ENCODE data around the gene TMEM154. TPM values are rescaled to one million over a fixed set of nuclear protein-coding genes. Genes with fewer than 3 reads are reported as not detected.

The TMEM154 gene
- total RNA-seq, 1 experiment from 2014 or later: 2.6 TPM

GRCh38 chr4:152663203-152664066 is 16.4 kb downstream of the TMEM154 start:
- intact Hi-C loops (cut with micrococcal nuclease; ENCODE audit: unreplicated experiment): no loop called here
- ChIA-PET CTCF (no interaction called here), POLR2A (ENCODE audit: low non-redundant PET) (no interaction called here)
- Histone ChIP-seq H3K9me3 (ENCODE audit: low read depth, low read length, poor library complexity, severe bottlenecking) (no peaks in the 10 kb centered on the region), H3K4me1 (ENCODE audit: insufficient read depth, low read length, poor library complexity, severe bottlenecking) (no peaks in the 10 kb centered on the region), H3K4me3 (ENCODE audit: low read depth, low read length, poor library complexity, severe bottlenecking) (no peak overlapping the region), H3K27me3 (replicated peaks; ENCODE audit: insufficient read depth, low read depth, low read length, poor library complexity) (no peaks in the 10 kb centered on the region), H3K27ac (ENCODE audit: low read depth, low read length, poor library complexity, severe bottlenecking) (no peak overlapping the region), H3K36me3 (ENCODE audit: insufficient read depth, low read length, poor library complexity, severe bottlenecking) (no peaks in the 10 kb centered on the region)
- no peak for DNase-seq (ENCODE audit: low spot score)
- TF ChIP-seq CTCF (conservative IDR thresholded peaks at IDR 0.05; ENCODE audit: low read depth, low read length) (no peak), EZH2 (IDR thresholded peaks at IDR 0.05; ENCODE audit: borderline replicate concordance, low read depth, low read length, poor library complexity, severe bottlenecking) (no peak)
- BruUV-seq (replicated peaks): no TSS peak

GRCh38 chr4:152661649-152662048 is 18.1 kb downstream of the TMEM154 start:
- Histone ChIP-seq H3K4me3 (ENCODE audit: low read depth, low read length, poor library complexity, severe bottlenecking) (no peak overlapping the region), H3K4me1 (ENCODE audit: insufficient read depth, low read length, poor library complexity, severe bottlenecking) (no peaks in the 10 kb centered on the region), H3K27me3 (replicated peaks; ENCODE audit: insufficient read depth, low read depth, low read length, poor library complexity) (no peaks in the 10 kb centered on the region), H3K9me3 (ENCODE audit: low read depth, low read length, poor library complexity, severe bottlenecking) (peaks cover 11% of the 10 kb centered on the region), H3K27ac (ENCODE audit: low read depth, low read length, poor library complexity, severe bottlenecking) (no peak overlapping the region), H3K36me3 (ENCODE audit: insufficient read depth, low read length, poor library complexity, severe bottlenecking) (no peaks in the 10 kb centered on the region)
- no TSS peak for BruUV-seq (replicated peaks)
- TF ChIP-seq EZH2 (IDR thresholded peaks at IDR 0.05; ENCODE audit: borderline replicate concordance, low read depth, low read length, poor library complexity, severe bottlenecking) (no peak), CTCF (conservative IDR thresholded peaks at IDR 0.05; ENCODE audit: low read depth, low read length) (no peak)
- CTCF ChIA-PET: no interaction called here
- intact Hi-C loops (cut with micrococcal nuclease; ENCODE audit: unreplicated experiment): no loop called here
- POLR2A ChIA-PET (ENCODE audit: low non-redundant PET): no interaction called here
- DNase-seq (ENCODE audit: low spot score): no peak

- CTCF ChIA-PET: no interaction called here
- BruUV-seq (replicated peaks): no TSS peak
Observed at GRCh38 chr4:152660526-152660925, 19.3 kb downstream of the TMEM154 start.

More at GRCh38 chr4:152660526-152660925, 19.3 kb downstream of the TMEM154 start:
- no peak overlapping the region for H3K27ac ChIP-seq (ENCODE audit: low read depth, low read length, poor library complexity, severe bottlenecking)
- TF ChIP-seq CTCF (conservative IDR thresholded peaks at IDR 0.05; ENCODE audit: low read depth, low read length): no peak
- no peak for TF ChIP-seq EZH2 (IDR thresholded peaks at IDR 0.05; ENCODE audit: borderline replicate concordance, low read depth, low read length, poor library complexity, severe bottlenecking)
- no peaks in the 10 kb centered on the region for H3K36me3 ChIP-seq (ENCODE audit: insufficient read depth, low read length, poor library complexity, severe bottlenecking)
- POLR2A ChIA-PET (ENCODE audit: low non-redundant PET): no interaction called here
- no peak for DNase-seq (ENCODE audit: low spot score)
- H3K27me3 ChIP-seq (replicated peaks; ENCODE audit: insufficient read depth, low read depth, low read length, poor library complexity): no peaks in the 10 kb centered on the region
- H3K9me3 ChIP-seq (ENCODE audit: low read depth, low read length, poor library complexity, severe bottlenecking): peaks cover 11% of the 10 kb centered on the region
- H3K4me1 ChIP-seq (ENCODE audit: insufficient read depth, low read length, poor library complexity, severe bottlenecking): no peaks in the 10 kb centered on the region
- intact Hi-C loops (cut with micrococcal nuclease; ENCODE audit: unreplicated experiment): no loop called here
- H3K4me3 ChIP-seq (ENCODE audit: low read depth, low read length, poor library complexity, severe bottlenecking): no peak overlapping the region

Data from A673 (cell line).